GM19035 (cell line): Measurements from ENCODE around the gene E2F6.

Experiments
- ATAC-seq: cut with Tn5 transposase; IDR thresholded peaks from one replicate; pipeline ENCODE4 v1.9.1; 2021; ENCODE audit not compliant: unreplicated experiment

Gene E2F6, protein sequence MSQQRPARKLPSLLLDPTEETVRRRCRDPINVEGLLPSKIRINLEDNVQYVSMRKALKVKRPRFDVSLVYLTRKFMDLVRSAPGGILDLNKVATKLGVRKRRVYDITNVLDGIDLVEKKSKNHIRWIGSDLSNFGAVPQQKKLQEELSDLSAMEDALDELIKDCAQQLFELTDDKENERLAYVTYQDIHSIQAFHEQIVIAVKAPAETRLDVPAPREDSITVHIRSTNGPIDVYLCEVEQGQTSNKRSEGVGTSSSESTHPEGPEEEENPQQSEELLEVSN

DNA sequence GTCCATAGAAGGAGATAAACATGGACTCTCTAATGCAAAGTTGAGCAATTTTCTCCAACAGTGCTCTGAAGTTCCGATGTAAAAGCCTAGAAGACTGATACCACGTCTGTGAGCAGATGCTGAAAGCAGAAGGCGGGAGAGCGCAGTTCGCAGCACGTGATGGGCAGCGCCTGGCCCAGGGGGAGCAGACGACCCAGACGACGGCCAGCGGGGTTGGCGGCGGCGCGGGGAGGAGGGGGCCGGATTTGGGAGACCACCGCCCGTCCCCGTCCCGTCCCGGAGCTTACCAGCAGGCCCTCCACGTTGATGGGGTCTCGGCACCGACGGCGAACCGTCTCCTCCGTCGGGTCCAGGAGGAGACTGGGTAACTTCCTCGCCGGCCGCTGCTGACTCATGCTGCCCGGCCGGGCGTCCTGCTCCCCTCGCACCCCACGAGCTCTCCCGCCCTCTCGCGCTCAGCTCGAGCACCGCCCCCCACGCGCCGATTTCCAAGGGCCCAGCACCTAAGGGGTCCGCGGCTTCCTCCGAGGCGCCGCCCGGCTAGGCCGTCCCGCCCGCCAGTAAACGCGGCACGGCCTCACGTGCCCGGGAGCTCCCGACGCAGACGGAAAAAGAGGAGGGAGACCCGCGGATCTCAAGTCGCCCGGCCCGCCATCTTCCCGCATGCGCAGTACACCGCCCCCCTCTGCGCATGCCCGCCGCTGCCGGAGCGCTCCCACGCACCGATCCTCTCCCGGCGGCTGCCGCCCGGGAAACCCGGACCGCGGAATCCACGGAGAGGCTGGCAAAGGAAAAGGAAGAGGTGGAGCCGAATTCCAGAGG, at the start of gene E2F6:
Gene E2F6, minus strand, starts transcription at position 677 of the 822 bp plus-strand sequence. Its CDS starts 282 bp downstream, at position 395.
- ATAC-seq: peak; percentile 73

DNA sequence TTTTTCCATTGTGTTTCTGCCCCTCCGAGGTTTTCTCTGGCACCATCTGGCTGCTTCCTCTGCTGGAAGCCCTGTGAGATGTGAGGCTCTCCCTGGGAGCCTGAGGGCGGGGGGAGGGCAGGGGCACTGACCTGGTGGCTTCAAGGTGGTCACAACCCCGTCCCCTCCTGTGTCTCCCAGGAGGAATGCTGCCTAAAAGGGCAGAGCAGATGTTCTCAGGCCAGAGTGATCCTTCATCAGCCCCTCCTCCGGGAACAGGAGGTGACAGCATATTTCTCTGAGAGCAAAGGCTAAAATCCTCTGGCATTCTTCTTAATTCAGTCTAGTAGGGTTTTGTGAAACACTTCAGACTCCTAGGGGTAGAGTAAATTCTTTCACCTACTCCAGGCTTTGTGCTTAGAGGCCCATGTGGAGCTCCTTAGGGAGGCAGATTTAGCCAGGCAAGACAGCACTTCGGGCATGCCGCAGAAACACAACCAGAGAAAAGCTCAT, 49.6 kb upstream of the E2F6 start:
- ATAC-seq: no peak

DNA sequence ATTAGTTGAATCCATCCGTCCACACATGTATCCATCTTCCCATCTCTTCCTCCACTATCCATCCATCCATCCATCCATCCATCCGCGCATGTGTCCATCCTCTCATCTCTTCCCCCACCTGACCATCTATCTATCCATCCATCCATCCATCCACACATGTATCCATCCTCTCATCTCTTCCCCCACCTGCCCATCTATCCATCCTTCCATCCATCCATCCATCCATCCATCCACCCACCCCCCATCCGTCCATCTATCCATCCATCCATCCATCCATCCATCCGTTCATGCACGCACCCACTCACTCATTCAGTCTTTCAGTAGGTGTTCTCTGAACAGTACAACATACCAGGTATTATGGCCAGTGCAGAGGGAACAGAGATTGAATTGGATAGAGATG, 48.9 kb upstream of the E2F6 start:
- no peak for ATAC-seq

GRCh38 chr2:11514081-11514730, 48.2 kb upstream of the E2F6 start:
- no peak for ATAC-seq

DNA sequence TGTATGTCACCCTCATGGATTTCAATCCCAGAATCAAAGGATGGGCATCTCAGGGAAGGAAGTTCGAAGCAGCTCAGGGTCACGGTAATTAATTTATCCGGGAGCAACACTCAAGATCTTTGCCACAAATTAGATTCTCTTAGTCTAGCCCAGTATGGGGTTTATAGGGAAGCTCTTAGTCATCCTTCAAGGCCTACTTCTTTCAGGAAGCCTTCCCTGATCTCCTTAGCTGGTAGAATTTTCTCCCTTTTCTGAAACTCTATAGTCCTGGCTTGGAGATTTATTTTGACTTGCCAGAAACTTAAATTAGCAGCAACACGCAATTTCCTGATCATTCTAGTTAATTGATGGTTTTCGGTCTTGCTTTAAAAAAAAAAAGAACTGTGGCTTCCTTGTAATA, 47.4 kb upstream of the E2F6 start:
- no peak for ATAC-seq

- no peak for ATAC-seq
Observed at GRCh38 chr2:11512431-11512830, 46.5 kb upstream of the E2F6 start.

DNA sequence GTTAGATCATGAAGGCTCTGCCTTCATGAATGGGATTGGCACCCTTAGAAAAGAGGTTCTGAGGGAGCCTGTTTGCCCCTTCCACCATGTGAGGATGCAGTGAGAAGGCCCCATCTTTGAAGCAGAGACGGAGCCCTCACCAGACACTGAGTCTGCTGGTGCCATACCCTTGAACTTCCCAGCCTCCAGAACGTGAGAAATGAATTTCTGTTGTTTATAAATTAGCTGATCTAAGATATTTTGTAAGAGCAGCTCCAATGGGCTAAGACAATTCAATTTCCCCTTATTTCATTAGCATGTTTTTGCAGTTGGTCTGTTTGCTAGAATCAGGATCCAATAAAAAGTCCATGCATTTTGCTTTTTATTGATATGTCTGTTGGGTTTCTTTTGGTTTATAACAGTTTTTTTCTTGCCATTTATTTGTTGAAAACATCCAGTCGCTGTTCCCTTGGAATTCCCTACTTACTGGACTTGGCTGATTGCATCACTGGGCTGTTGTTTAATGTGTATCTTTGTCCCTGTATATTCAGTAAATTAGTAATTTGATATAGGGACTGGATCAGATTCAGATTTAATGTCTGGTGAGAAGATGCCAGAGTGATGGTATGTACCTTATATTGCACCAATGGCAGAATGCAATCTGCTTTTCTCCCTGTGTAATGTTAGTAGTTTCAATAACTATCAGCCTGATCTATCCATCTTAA, 43.8 kb upstream of the E2F6 start:
- ATAC-seq: no peak

DNA sequence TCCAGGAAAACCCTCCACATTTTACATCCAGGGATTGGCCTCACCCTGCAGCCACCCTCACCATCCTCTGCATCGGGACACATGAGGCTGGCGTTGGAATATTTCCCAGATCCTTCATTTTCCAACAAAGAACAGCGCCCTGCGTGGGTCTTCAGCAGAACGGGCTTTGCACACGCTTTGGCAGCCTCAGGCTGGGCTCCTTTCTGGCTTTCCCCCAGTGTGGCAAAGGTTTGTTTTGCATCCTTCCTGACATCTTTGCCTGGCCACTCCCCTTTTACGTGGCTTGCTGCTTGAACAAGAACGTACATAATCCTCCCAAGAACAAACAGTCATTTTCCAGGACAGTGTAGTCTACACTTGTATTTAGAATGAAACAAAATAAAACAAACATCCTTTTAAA, 42.3 kb upstream of the E2F6 start:
- no peak for ATAC-seq

- ATAC-seq: no peak
Observed at GRCh38 chr2:11507517-11507916, 41.6 kb upstream of the E2F6 start.

DNA sequence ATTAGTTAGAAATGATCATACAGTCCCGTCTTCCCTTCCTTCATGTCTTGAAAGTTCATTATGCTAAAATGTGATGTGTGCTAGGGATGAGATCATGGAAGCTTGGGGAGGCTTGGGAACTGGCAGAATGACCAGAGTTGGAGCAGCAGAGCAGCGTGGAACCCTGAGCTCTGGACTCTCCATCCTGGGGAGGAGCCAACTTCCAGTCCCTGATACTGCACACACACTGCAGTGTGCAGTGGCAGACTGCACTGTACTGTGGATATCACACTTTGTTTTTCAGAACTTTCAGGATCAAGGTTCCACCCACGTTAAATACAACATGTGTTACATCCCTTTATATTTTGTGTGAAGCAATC, 40.6 kb upstream of the E2F6 start:
- no peak for ATAC-seq

DNA sequence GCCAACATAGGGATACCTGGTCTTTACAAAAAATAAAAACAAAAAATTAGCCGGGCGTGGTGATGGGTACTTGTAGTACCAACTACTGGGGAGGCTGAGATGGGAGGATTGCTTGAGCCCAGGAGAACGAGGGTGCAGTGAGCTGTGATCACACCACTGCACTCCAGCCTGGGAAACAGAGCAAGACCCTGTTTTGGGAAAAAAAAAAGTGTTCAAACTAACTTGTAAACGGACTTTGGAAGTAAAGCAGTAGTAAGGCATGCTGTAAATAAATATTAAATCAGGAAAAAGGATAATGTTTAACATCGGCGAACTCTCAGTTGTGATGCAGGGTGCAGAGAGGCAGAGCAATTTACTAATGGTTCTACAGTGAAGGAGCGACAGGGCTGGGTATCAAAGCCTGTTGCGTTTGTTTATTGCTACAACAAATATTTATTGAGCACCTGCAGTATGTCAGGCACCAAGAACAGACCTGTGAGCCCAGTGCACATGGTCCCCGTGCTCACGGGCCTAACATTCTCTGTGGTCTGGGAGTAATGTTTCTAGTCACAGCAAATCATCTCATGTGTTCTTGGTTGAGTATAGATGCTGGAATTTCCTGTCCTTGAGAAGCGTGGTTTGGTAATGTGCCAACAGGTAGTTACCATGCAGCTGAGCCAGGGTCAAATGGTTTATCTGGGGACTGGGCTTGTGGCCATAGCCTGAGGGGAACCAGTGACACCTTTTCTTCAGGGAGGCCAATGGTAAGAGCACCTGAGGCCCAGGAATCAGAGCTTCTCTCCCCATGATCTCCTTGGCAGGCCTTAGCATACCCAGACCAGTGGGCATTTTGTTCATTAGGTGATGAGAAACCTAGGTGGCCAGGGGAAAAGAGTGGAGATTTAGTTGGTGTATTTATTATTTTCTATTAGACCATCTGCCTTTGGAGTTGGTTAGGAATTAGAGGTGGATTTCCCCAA, 40.0 kb upstream of the E2F6 start:
- ATAC-seq: no peak

- ATAC-seq: no peak
Observed at GRCh38 chr2:11503354-11503927, 37.5 kb upstream of the E2F6 start.

GRCh38 chr2:11502740-11503292, 36.9 kb upstream of the E2F6 start:
- no peak for ATAC-seq

DNA sequence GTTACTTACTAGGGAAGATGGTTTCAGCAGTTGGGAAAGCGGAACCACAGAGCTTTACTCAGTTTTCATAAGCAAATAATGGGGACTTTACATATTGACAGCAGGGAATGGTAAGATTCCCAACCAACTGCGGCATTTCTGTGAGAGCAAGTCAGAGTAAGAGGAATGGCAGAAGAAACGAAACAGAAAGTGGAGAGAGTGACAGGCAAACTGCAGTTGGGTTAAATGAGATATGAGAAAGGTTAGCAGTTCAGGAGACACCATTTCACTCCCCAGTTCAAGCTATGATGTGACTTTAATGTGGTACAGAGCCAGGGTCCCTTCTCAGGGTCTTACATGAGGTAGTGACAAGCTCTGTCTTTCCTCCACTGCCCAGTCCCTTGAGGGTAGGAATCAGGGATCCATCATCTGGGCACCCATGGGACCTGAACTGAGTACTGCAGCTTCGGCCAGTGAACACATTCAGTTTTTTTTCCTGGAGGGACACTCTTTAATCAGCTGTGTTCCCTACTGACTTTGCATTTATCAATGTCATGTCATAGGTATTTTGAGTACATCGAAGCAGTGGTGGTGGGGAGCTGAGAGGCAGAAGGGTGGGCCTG, 34.8 kb upstream of the E2F6 start:
- peak; percentile 43 for ATAC-seq

GRCh38 chr2:11499081-11499743, 33.3 kb upstream of the E2F6 start:
- ATAC-seq: no peak

DNA sequence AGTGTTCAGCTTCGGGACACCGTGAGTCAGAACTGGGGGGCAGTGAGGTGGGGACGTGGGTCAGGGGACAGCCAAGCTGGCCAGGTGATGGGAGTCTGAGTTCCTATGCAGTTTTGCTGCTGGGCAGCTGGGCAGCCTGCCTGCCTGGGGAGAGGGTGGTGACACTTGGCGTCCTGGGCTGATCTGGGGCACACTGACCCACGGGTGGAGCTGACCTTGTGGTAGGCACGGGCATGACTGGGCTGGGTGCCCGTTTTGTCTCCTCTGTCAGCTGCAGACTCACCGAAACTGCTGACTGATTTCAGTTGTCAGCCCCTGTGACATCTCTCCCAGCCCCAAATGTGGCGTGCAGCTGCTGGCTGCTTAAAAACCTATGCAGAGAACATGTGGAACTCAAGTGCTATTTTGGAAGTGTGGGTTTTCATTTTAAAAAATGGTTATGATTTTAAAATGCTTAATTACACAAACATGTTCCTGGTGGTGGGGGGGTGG, 32.6 kb upstream of the E2F6 start:
- peak; percentile 95 for ATAC-seq

DNA sequence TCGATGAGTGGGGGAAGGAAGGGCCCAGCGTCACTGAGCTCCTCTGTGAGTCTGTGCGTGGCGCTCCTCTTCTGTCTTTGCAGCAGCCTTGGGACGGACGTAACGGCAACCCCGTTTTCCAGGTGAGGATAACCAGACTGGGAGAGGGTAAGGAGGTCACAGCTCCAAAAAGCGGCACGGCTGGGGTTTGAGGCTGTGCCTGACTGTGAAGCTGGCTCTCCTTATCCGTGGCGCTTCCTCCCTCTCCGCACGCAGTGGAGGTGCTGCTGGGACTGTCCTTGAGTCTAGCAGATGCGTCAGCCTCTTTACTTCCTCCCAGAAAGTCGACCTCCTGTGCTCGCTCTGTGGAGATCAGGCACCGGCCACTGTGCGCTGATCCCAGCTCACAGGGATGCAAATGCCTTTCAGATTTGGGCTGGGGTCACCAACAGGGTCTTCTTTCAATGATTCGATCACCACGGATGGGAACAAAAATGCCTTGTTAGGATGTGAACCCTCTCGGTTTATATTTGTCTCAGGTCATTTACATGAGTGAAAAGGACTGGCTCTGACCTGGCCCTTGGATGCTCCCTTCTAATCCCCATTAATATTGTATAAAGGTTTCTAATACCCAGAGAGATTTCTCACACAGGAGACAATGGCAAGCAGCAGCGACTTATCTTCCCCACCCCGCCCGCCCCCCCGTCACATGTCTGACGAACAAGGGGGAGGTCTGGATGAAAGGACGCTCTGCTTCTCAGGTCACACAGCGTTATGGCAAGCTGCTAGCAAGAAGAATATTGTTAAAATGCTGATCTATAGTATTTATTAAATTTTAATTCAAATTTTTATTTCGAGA, 30.1 kb upstream of the E2F6 start:
- no peak for ATAC-seq
